GM18517 (cell line): Measurements from ENCODE around the gene AZIN2.
"Not testable (repeated sequence)": the region's sequence is repeated elsewhere in the genome, so short reads cannot be mapped to it uniquely, and the experiment has no call there.

Experiments used
- ATAC-seq: cut with Tn5 transposase; IDR thresholded peaks from one replicate; pipeline ENCODE4 v1.9.1; 2021; ENCODE audit warnings: mild to moderate bottlenecking, moderate library complexity; ENCODE audit not compliant: unreplicated experiment

The AZIN2 gene

GRCh38 chr1:33080885-33081553, at the start of gene AZIN2:
Gene AZIN2 (plus strand): TSS chr1:33081153. CDS start chr1:33082250, 1,097 bp downstream.
- ATAC-seq: peak; percentile 87

- ATAC-seq: no peak
Observed at GRCh38 chr1:33031506-33031905, 49.4 kb upstream of the AZIN2 start.

- ATAC-seq: no peak
Observed at GRCh38 chr1:33032126-33032869, 48.7 kb upstream of the AZIN2 start.

- ATAC-seq: no peak
Observed at GRCh38 chr1:33036051-33036525, 44.9 kb upstream of the AZIN2 start.

GRCh38 chr1:33036526-33037503, 44.1 kb upstream of the AZIN2 start, which contains the start of gene AK2:
Gene AK2 (minus strand): TSS chr1:33036883. CDS start chr1:33036828, 55 bp downstream.
- peak; percentile 98 for ATAC-seq

GRCh38 chr1:33039840-33040239, 41.1 kb upstream of the AZIN2 start:
- ATAC-seq: no peak

- no peak for ATAC-seq
Observed at GRCh38 chr1:33041026-33041425, 39.9 kb upstream of the AZIN2 start.

- ATAC-seq: no peak
Observed at GRCh38 chr1:33042831-33043230, 38.1 kb upstream of the AZIN2 start.

GRCh38 chr1:33043267-33044092, 37.5 kb upstream of the AZIN2 start:
- ATAC-seq: no peak

- ATAC-seq: no peak
Observed at GRCh38 chr1:33045246-33045645, 35.7 kb upstream of the AZIN2 start.

GRCh38 chr1:33045814-33046213, 35.1 kb upstream of the AZIN2 start:
- no peak for ATAC-seq

GRCh38 chr1:33046234-33046633, 34.7 kb upstream of the AZIN2 start:
- ATAC-seq: not testable (repeated sequence)

- no peak for ATAC-seq
Observed at GRCh38 chr1:33047290-33047689, 33.7 kb upstream of the AZIN2 start.

- ATAC-seq: no peak
Observed at GRCh38 chr1:33047839-33048305, 33.1 kb upstream of the AZIN2 start.

- no peak for ATAC-seq
Observed at GRCh38 chr1:33048426-33048825, 32.5 kb upstream of the AZIN2 start.

GRCh38 chr1:33049371-33049770, 31.6 kb upstream of the AZIN2 start:
- ATAC-seq: no peak

GRCh38 chr1:33050221-33051076, 30.5 kb upstream of the AZIN2 start:
- ATAC-seq: no peak

- ATAC-seq: no peak
Observed at GRCh38 chr1:33055210-33056008, 25.5 kb upstream of the AZIN2 start.
